ENCODE data around the gene WNK1.
"Not testable (repeated sequence)": the region's sequence is repeated elsewhere in the genome, so short reads cannot be mapped to it uniquely, and the experiment has no call there.

WNK1 gene

GRCh38 chr12:843609-844008 is 91.2 kb downstream of the WNK1 start:
- no peaks in the 10 kb centered on the region for H3K36me3 ChIP-seq (ENCODE audit: control insufficient read depth, insufficient read depth, low read length)
- no peaks in the 10 kb centered on the region for H3K9me3 ChIP-seq (ENCODE audit: control insufficient read depth, insufficient read depth, low read length)
- no peaks in the 10 kb centered on the region for H3K4me1 ChIP-seq (ENCODE audit: control insufficient read depth, insufficient read depth, low read length)
- DNase-seq (ENCODE audit: low read depth, low spot score) = no peak
- no peaks in the 10 kb centered on the region for H3K27me3 ChIP-seq (ENCODE audit: control insufficient read depth, insufficient read depth, low read length)
- no peak overlapping the region for H3K27ac ChIP-seq (ENCODE audit: low read length)
- H3K4me3 ChIP-seq (ENCODE audit: low read length) = no peak overlapping the region

GRCh38 chr12:846421-846820 is 94.0 kb downstream of the WNK1 start:
- WGBS (ENCODE audit: insufficient coverage, insufficient read length) = no CpG with 5 or more reads among the region's 2 CpGs
- no peaks in the 10 kb centered on the region for H3K4me1 ChIP-seq (ENCODE audit: control insufficient read depth, insufficient read depth, low read length)

GRCh38 chr12:848173-848865 is 95.9 kb downstream of the WNK1 start:
- Histone ChIP-seq H3K4me1 (ENCODE audit: control insufficient read depth, insufficient read depth, low read length) (no peaks in the 10 kb centered on the region), H3K36me3 (ENCODE audit: control insufficient read depth, insufficient read depth, low read length) (no peaks in the 10 kb centered on the region), H3K27ac (ENCODE audit: low read length) (no peak overlapping the region), H3K9me3 (ENCODE audit: control insufficient read depth, insufficient read depth, low read length) (no peaks in the 10 kb centered on the region), H3K4me3 (ENCODE audit: low read length) (no peak overlapping the region), H3K27me3 (ENCODE audit: control insufficient read depth, insufficient read depth, low read length) (no peaks in the 10 kb centered on the region)
- no CpG with 5 or more reads among the region's 2 CpGs for WGBS (ENCODE audit: insufficient coverage, insufficient read length)
- DNase-seq (ENCODE audit: low read depth, low spot score) = no peak

More at GRCh38 chr12:846421-846820, 94.0 kb downstream of the WNK1 start:
- no peaks in the 10 kb centered on the region for H3K36me3 ChIP-seq (ENCODE audit: control insufficient read depth, insufficient read depth, low read length)
- H3K27ac ChIP-seq (ENCODE audit: low read length) = no peak overlapping the region
- no peak overlapping the region for H3K4me3 ChIP-seq (ENCODE audit: low read length)
- DNase-seq (ENCODE audit: low read depth, low spot score) = no peak
- H3K27me3 ChIP-seq (ENCODE audit: control insufficient read depth, insufficient read depth, low read length) = no peaks in the 10 kb centered on the region
- H3K9me3 ChIP-seq (ENCODE audit: control insufficient read depth, insufficient read depth, low read length) = no peaks in the 10 kb centered on the region

DNA sequence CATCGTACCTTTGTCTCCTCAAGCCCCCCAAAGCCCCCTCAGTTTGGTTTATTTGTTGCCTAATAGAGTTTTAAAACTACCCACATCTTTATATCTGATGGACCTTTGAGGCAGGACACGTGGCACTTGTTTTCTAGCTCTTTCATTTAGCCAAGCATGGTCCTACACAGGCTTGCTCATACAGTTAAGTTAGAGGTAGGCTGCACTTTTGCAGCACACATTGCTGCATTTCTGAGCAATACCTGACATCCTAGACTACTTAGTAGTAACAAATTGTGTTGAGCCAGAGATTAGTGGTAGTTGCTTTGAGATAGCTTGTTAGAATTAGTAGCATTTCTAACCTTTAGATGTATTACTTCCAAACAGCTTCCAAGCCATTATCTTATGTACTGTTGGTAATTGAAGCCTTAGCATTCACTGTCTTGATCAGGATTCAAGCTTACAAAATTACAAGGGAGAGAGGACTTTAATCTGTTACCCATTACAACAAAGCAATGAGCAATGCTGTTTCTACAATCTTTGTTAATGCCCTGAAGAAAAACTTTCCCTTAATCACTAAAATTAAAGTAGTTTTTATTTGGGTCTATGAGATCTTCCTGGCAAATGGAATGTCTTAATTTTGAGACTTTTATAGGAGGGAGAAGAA is 96.6 kb downstream of the WNK1 start:
- DNase-seq (ENCODE audit: low read depth, low spot score) = no peak
- Histone ChIP-seq H3K27ac (ENCODE audit: low read length) (no peak overlapping the region), H3K9me3 (ENCODE audit: control insufficient read depth, insufficient read depth, low read length) (no peaks in the 10 kb centered on the region), H3K4me3 (ENCODE audit: low read length) (no peak overlapping the region), H3K36me3 (ENCODE audit: control insufficient read depth, insufficient read depth, low read length) (no peaks in the 10 kb centered on the region), H3K4me1 (ENCODE audit: control insufficient read depth, insufficient read depth, low read length) (no peaks in the 10 kb centered on the region), H3K27me3 (ENCODE audit: control insufficient read depth, insufficient read depth, low read length) (no peaks in the 10 kb centered on the region)
- no CpG with 5 or more reads among the region's 2 CpGs for WGBS (ENCODE audit: insufficient coverage, insufficient read length)

- H3K36me3 ChIP-seq (ENCODE audit: control insufficient read depth, insufficient read depth, low read length); H3K4me3 ChIP-seq (ENCODE audit: low read length): not testable (repeated sequence)
- no CpG with 5 or more reads among the region's 4 CpGs for WGBS (ENCODE audit: insufficient coverage, insufficient read length)
These were observed 97.5 kb downstream of the WNK1 start for GRCh38 chr12:849733-850437.

DNA sequence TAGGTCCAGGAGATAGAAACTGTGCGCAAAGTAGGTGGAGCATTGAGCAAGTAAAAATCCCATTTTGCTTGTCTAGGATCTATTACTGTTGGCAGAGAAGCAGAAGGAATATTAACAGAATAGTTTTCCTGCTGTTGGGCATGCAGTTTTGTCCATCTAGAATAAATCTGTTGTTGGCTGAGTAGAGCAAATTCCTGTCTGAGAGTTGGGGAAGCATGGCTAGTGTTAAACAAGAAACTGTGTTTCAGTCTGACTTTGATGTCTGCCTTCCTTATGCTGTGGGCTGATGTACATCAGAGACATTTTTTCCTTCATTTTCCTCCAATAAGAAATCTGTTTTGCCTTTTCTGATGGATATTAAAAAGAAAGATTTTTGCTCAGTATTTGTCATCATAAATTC is 99.0 kb downstream of the WNK1 start:
- no peaks in the 10 kb centered on the region for H3K9me3 ChIP-seq (ENCODE audit: control insufficient read depth, insufficient read depth, low read length)
- no CpG with 5 or more reads among the region's 1 CpG for WGBS (ENCODE audit: insufficient coverage, insufficient read length)
- DNase-seq (ENCODE audit: low read depth, low spot score) = no peak

More at GRCh38 chr12:849733-850437, 97.5 kb downstream of the WNK1 start:
- not testable (repeated sequence) for DNase-seq (ENCODE audit: low read depth, low spot score); H3K4me1 ChIP-seq (ENCODE audit: control insufficient read depth, insufficient read depth, low read length); H3K27me3 ChIP-seq (ENCODE audit: control insufficient read depth, insufficient read depth, low read length); H3K27ac ChIP-seq (ENCODE audit: low read length); H3K9me3 ChIP-seq (ENCODE audit: control insufficient read depth, insufficient read depth, low read length)

GRCh38 chr12:851913-852312 is 99.5 kb downstream of the WNK1 start:
- no peaks in the 10 kb centered on the region for H3K4me1 ChIP-seq (ENCODE audit: control insufficient read depth, insufficient read depth, low read length)
- no peaks in the 10 kb centered on the region for H3K27me3 ChIP-seq (ENCODE audit: control insufficient read depth, insufficient read depth, low read length)
- WGBS (ENCODE audit: insufficient coverage, insufficient read length) = no CpG with 5 or more reads among the region's 3 CpGs
- H3K27ac ChIP-seq (ENCODE audit: low read length) = no peak overlapping the region
- no peaks in the 10 kb centered on the region for H3K36me3 ChIP-seq (ENCODE audit: control insufficient read depth, insufficient read depth, low read length)
- DNase-seq (ENCODE audit: low read depth, low spot score) = no peak
- H3K4me3 ChIP-seq (ENCODE audit: low read length) = no peak overlapping the region
- H3K9me3 ChIP-seq (ENCODE audit: control insufficient read depth, insufficient read depth, low read length) = no peaks in the 10 kb centered on the region

More for the DNA sequence above, 99.0 kb downstream of the WNK1 start:
- Histone ChIP-seq H3K27me3 (ENCODE audit: control insufficient read depth, insufficient read depth, low read length) (no peaks in the 10 kb centered on the region), H3K4me3 (ENCODE audit: low read length) (no peak overlapping the region), H3K27ac (ENCODE audit: low read length) (no peak overlapping the region), H3K36me3 (ENCODE audit: control insufficient read depth, insufficient read depth, low read length) (no peaks in the 10 kb centered on the region), H3K4me1 (ENCODE audit: control insufficient read depth, insufficient read depth, low read length) (no peaks in the 10 kb centered on the region)

GRCh38 chr12:852864-853263 is 100.5 kb downstream of the WNK1 start:
- no peak overlapping the region for H3K27ac ChIP-seq (ENCODE audit: low read length)
- no peaks in the 10 kb centered on the region for H3K36me3 ChIP-seq (ENCODE audit: control insufficient read depth, insufficient read depth, low read length)
- H3K4me3 ChIP-seq (ENCODE audit: low read length) = no peak overlapping the region
- no peak for DNase-seq (ENCODE audit: low read depth, low spot score)
- H3K9me3 ChIP-seq (ENCODE audit: control insufficient read depth, insufficient read depth, low read length) = no peaks in the 10 kb centered on the region
- H3K27me3 ChIP-seq (ENCODE audit: control insufficient read depth, insufficient read depth, low read length) = no peaks in the 10 kb centered on the region
- no peaks in the 10 kb centered on the region for H3K4me1 ChIP-seq (ENCODE audit: control insufficient read depth, insufficient read depth, low read length)

DNA sequence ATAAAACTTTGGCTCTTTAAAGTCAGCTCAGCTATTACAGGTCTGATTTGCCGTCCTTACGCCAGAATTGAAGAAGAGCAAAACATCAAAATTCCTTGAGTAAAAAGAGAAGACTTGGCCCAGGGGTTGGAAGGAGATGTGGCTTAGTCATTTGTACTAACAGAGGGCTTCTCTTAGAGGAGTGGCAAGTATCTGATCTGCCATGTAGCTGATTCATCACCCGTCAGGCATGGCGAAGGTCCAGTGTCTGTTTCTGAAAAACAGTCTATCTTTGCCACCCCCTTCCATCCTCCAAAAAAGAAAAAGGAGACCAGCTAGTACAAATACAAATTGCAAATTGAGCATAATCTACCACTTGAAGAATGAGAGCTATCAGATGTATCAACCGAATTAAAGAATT is 105.2 kb downstream of the WNK1 start:
- DNase-seq (ENCODE audit: low read depth, low spot score) = no peak
- 100% methylated on average over 1 of the region's 5 CpGs for WGBS (ENCODE audit: insufficient coverage, insufficient read length)
- no peaks in the 10 kb centered on the region for H3K27me3 ChIP-seq (ENCODE audit: control insufficient read depth, insufficient read depth, low read length)
- H3K4me3 ChIP-seq (ENCODE audit: low read length) = no peak overlapping the region
- no peaks in the 10 kb centered on the region for H3K4me1 ChIP-seq (ENCODE audit: control insufficient read depth, insufficient read depth, low read length)
- H3K9me3 ChIP-seq (ENCODE audit: control insufficient read depth, insufficient read depth, low read length) = no peaks in the 10 kb centered on the region
- peaks cover 6% of the 10 kb centered on the region for H3K36me3 ChIP-seq (ENCODE audit: control insufficient read depth, insufficient read depth, low read length)
- no peak overlapping the region for H3K27ac ChIP-seq (ENCODE audit: low read length)

GRCh38 chr12:862303-862911 is 110.0 kb downstream of the WNK1 start:
- no peak for DNase-seq (ENCODE audit: low read depth, low spot score)
- H3K4me3 ChIP-seq (ENCODE audit: low read length) = no peak overlapping the region
- peaks cover 6% of the 10 kb centered on the region for H3K36me3 ChIP-seq (ENCODE audit: control insufficient read depth, insufficient read depth, low read length)
- H3K27ac ChIP-seq (ENCODE audit: low read length) = no peak overlapping the region
- WGBS (ENCODE audit: insufficient coverage, insufficient read length) = no CpG with 5 or more reads among the region's 4 CpGs
- no peaks in the 10 kb centered on the region for H3K9me3 ChIP-seq (ENCODE audit: control insufficient read depth, insufficient read depth, low read length)
- no peaks in the 10 kb centered on the region for H3K27me3 ChIP-seq (ENCODE audit: control insufficient read depth, insufficient read depth, low read length)
- H3K4me1 ChIP-seq (ENCODE audit: control insufficient read depth, insufficient read depth, low read length) = no peaks in the 10 kb centered on the region
